Testis (tissue), 2 donors: ENCODE data around the gene FYN.

Experiments
- POLR2A ChIP-seq: fragments of 450-650 bp; IDR thresholded peaks from one replicate; pipeline ENCODE4 v1.6.1; 2017; ENCODE audit warnings: antibody characterized with exemption, mild to moderate bottlenecking, moderate library complexity
- TF ChIP-seq, protein P1 (sequence below), 3 experiments: fragments of 450-650 bp in 2 of 3; fragments of 200-600 bp in 1 of 3; sonication (generic) in 1 of 3; IDR thresholded peaks; one replicate each; pipeline ENCODE4 v1.5.1; 2016 to 2019; ENCODE audit warnings: antibody characterized with exemption in 3 of 3, mild to moderate bottlenecking in 2 of 3, moderate library complexity in 1 of 3

GRCh38 chr6:111784433-111784832 is 88.8 kb downstream of the FYN start:
- TF ChIP-seq POLR2A, result no peak
- TF ChIP-seq, protein P1, sequence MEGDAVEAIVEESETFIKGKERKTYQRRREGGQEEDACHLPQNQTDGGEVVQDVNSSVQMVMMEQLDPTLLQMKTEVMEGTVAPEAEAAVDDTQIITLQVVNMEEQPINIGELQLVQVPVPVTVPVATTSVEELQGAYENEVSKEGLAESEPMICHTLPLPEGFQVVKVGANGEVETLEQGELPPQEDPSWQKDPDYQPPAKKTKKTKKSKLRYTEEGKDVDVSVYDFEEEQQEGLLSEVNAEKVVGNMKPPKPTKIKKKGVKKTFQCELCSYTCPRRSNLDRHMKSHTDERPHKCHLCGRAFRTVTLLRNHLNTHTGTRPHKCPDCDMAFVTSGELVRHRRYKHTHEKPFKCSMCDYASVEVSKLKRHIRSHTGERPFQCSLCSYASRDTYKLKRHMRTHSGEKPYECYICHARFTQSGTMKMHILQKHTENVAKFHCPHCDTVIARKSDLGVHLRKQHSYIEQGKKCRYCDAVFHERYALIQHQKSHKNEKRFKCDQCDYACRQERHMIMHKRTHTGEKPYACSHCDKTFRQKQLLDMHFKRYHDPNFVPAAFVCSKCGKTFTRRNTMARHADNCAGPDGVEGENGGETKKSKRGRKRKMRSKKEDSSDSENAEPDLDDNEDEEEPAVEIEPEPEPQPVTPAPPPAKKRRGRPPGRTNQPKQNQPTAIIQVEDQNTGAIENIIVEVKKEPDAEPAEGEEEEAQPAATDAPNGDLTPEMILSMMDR (IDR thresholded peaks at IDR 0.05), result no peak
